Measurements from ENCODE around the gene ANK3.

The ANK3 gene

GRCh38 chr10:60413306-60414012 is 23.8 kb upstream of the ANK3 start:
- DNase-seq (ENCODE audit: low spot score) = no peak

GRCh38 chr10:60410970-60411369 is 21.3 kb upstream of the ANK3 start:
- DNase-seq (ENCODE audit: low spot score) = no peak

DNA sequence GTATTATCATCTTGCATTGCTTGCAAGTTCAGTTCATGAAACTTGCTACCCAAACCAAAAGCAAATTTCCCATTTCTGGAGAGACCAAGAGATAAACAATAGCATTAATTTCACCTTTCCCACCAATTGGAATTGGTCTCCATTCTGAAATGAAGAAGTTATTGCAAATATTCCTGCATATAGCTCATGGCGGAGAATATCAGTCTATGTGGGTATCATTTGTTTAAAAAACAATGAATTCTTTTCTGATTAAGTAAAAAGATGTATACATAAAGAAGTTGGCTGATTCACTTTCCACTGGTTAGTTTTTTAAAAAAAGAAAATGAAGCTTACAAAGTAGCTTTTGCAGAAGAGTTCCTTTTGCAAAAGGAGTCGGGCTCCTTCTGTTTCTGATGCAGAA is 19.5 kb upstream of the ANK3 start:
- no peak for DNase-seq (ENCODE audit: low spot score)

DNA sequence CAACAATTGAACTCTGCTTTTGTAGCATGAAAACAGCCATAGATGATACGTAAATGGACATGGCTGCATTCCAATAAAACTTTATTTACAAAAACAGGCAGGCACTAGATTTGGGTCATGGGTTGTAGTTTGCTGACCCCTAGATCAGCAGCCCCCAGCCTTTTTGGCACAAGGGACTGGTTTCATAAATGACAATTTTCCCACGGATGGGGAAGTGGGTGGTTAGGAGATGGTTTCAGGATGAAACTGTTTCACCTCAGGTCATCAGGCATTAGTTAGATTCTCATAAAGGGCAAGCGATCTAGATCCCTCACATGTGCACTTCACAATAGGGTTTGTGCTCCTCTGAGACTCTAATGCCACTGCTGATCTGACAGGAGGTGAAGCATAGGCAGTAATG is 16.5 kb upstream of the ANK3 start:
- DNase-seq (ENCODE audit: low spot score) = no peak

GRCh38 chr10:60405172-60405571 is 15.5 kb upstream of the ANK3 start:
- DNase-seq (ENCODE audit: low spot score) = no peak

DNA sequence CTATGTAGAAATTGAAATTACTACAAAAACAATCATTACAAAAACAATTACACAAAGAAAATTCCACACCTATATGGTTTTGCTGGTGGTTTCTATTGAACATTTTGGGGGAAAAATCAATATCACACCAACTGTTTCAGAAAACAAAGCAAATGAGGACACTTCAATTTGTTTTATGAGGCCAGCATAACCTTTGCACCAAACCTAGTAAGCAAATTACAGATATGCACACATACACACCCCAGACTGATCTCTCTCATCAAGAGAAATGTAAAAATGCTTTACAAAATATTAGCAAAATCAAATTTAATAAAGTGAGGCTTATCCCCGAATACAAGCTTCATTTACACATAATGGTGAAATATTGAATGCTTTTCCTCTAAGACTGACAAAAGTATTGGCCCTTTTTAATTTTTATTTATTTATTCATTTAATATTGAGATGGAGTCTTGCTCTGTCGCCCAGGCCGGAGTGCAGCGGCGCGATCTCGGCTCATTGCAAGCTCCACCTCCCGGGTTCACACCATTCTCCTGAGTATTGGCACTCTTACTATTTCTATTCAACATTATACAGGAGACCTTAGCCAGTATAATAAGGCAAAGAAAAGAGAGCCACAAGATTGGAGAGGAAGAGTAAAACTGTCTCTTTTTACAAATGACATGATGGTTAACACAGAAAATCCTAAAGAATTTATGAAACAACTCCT is 13.6 kb upstream of the ANK3 start:
- no peak for DNase-seq (ENCODE audit: low spot score)

GRCh38 chr10:60400366-60400765 is 10.7 kb upstream of the ANK3 start:
- DNase-seq (ENCODE audit: low spot score) = no peak

DNA sequence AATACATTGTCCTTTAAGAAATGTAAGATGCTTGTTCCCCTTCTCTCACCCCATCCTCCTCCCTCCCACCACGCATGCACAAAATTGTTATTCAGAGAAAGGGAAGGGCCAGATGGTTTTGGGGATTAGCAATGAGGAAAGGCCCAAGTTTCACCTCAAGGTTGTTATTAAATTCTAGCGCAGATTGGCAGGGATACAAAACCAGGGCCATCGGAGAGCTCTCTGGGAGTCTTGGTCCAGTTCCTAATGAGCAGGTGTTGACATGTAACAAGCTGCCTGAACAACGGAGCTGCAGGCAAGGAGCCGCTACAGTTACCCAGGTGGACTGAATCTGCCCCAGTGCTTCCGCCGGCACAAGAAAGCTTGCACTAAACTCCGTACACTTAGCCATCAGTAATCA is 9.7 kb upstream of the ANK3 start:
- DNase-seq (ENCODE audit: low spot score) = no peak

DNA sequence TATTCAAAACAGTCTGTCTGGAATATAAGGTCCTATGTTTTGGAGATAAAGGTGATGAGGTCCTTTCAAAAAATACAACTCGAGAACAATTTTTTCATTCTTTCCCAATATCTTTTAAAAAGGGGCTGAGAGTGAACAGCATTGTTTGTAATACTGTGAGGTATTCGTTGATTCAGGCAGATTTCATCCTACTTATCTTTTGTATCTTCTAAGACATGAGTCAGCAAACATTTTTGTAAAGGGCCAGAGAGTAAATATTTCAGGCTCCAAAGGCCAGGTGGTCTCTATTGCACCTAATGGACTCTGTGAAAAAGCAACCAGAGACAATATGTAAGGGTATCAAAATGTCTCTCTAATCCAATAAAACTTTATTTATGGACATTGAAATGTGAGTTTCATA is 8.1 kb upstream of the ANK3 start:
- DNase-seq (ENCODE audit: low spot score) = no peak

DNA sequence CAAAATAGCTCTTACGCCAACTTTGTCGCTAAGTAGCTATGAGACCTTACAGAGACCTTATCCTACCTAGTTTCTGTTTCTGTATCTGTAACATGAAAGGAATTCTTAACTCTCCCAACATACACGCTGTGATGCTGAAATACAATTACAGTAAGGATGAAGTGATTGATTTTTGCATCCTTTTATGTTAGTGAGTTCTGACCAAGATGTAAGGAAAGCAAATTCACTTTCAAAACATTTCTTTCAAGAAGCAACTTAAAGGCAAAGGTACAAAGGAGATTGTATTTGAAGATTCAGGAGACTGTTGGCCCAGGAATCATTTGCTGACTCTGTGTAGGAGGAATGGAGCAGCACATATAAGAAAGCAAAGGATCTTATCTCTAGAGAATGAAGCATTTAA is 7.1 kb upstream of the ANK3 start:
- no peak for DNase-seq (ENCODE audit: low spot score)

GRCh38 chr10:60395711-60396110 is 6.0 kb upstream of the ANK3 start:
- no peak for DNase-seq (ENCODE audit: low spot score)

- no peak for DNase-seq (ENCODE audit: low spot score)
Observed at GRCh38 chr10:60394446-60394845, 4.8 kb upstream of the ANK3 start.

DNA sequence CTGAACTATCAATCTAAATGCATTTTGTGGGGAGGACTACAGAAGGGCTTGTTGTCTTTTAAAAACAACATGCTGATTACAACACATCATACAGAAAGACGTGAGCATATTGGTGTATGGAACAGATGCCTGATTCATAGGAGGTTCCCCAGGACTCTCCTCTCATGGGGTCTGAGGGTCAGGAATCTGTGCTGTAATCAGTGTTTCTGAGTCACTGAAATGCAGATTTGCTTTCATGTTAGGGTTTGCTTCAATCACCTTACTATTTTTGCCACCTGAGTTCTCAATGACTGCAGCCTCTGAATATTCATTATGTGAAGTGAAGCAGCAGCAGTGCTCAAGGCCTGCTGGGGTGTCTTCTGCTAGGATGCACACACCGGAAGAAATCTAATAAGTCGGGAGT is 550 bp upstream of the ANK3 start:
- no peak for DNase-seq (ENCODE audit: low spot score)

DNA sequence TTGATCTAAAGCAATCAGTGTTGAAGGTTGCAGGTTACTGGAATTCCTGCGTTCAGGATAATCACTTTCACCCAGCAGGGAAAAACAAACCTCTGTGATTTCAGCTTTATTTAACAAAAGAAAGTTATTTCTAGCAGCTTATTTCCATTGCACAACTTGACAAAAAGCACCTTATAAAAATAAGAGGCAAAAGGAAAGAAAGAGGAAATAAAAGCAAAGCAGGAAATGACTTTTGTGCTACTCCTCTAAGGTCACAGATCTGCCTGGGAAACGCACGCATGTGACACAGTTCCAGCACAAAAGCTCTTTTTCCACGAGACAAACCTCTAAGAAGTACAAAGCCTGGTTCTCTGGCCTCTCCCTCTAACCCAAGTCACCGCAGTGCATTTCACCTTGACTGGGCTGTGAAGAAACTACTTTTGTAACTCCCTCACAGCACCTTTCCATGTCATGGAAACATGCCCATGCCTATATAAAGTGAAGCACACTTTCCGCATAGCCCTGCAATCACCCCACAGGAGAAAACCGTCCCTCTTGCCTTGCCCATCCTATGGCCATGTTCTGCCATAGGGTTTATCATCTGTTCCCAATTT is 870 bp downstream of the ANK3 start:
- DNase-seq (ENCODE audit: low spot score) = no peak

- DNase-seq (ENCODE audit: low spot score) = no peak
Observed at GRCh38 chr10:60388116-60388625, 1.5 kb downstream of the ANK3 start.

DNA sequence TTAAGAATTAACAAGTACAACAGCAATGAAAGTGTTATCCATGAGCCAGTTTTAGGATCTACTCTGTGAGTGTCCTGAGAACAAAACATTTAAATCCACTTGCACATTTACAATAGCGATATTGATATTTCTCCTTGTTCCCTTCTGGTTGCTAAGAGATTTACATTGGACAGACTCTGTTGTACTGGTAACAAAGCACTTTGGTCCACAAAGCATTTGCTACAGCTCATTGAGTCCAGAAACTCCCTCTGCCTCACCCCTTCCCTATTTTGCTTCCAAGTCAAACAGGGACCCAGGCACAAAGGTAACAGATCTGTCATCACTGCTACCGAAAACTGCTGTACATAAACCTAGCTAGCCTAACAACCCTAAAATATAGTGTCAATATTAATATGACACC is 2.1 kb downstream of the ANK3 start:
- no peak for DNase-seq (ENCODE audit: low spot score)

- no peak for DNase-seq (ENCODE audit: low spot score)
Observed at GRCh38 chr10:60385399-60385738, 4.3 kb downstream of the ANK3 start.

GRCh38 chr10:60384708-60385398 is 4.8 kb downstream of the ANK3 start:
- no peak for DNase-seq (ENCODE audit: low spot score)

- no peak for DNase-seq (ENCODE audit: low spot score)
Observed at GRCh38 chr10:60384011-60384410, 5.7 kb downstream of the ANK3 start.

DNA sequence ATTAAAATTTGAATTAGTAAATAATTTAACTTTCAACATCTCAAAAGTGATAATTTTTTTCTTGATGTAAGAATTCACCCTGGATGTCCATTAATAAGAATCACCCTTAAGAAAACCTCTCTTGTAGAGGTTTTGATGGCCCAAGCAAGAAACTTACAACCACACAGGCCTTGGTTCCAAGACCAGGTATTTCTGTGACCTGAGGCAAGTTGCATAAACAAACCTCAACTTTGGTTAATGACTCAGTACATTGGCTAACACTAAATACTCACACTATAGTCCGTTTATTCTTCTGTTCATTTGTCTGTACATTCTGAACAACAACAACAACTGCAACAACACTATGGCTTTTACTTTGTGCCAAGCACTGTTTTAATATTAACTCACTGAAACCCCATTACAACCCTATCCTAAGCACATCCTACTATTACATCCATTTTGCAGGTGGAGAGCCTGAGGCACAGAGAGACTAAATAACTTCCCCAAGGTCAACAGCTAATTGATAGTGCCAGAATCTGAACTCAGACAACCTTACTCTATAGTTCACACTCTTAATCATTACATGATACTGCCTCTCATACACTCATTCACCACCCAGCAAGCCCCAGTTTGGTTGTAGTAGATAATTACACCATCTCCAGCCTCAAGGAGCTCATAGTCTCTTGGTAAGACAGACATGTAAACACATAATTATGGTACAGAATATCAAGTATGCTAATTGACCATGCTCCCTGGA is 6.6 kb downstream of the ANK3 start:
- DNase-seq (ENCODE audit: low spot score) = no peak

DNA sequence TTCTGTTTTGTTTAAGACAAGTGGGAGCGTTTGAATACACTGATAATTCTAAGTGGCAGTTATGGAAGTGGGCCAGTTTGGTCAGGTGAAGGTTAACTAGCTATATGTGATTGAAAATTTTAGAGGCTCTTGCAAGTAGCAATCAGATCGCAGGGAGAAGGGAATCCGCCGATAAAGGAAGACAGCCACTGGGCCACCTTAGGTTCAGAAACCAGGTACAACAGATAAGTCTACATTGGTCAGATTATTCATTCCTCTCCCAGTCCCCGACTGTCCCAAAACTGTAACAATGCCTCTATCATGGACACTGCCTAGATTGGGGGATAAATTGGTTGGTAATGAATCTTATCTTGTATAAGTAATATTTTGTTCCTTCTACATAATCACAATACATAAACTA is 8.9 kb downstream of the ANK3 start:
- DNase-seq (ENCODE audit: low spot score) = no peak

GRCh38 chr10:60377955-60378354 is 11.7 kb downstream of the ANK3 start:
- DNase-seq (ENCODE audit: low spot score) = no peak

Measured in HuH-7 (cell line).